ENCODE measurements around the gene DCST1. TPM values are rescaled to one million over a fixed set of nuclear protein-coding genes. Genes with fewer than 3 reads are reported as not detected.

Gene DCST1
- total and polyA plus RNA-seq, 2 of the 13 experiments (the other 11 are each of a cell fraction or from before 2014, with no cell fraction given) = 0.04 TPM; not detected in 1

GRCh38 chr1:155063550-155064110 is 30.0 kb downstream of the DCST1 start, which contains the start of gene EFNA4 (continued):
- TF ChIP-seq HOMEZ (CRISPR knock-in tag; IDR thresholded peaks at IDR 0.05; ENCODE audit: low read depth) (peak; percentile 86; the same call in 1 of the 2 replicates), ZNF446 (CRISPR knock-in tag; IDR thresholded peaks at IDR 0.05) (no peak), SP140L (CRISPR knock-in tag; IDR thresholded peaks at IDR 0.05; ENCODE audit: borderline replicate concordance) (no peak), ZNF282 (IDR thresholded peaks at IDR 0.05; ENCODE audit: partially characterized antibody) (no peak), NR2F2 (IDR thresholded peaks at IDR 0.05; ENCODE audit: borderline replicate concordance, low read depth) (no peak), U2AF1 (optimal IDR thresholded peaks at IDR 0.05; ENCODE audit: low read depth, low read length) (no peak), ZUFSP (CRISPR knock-in tag; IDR thresholded peaks at IDR 0.05; ENCODE audit: borderline replicate concordance) (no peak), ZSCAN9 (CRISPR knock-in tag; IDR thresholded peaks at IDR 0.05; ENCODE audit: borderline replicate concordance) (no peak; the same call in 1 of the 2 replicates), TGIF2 (CRISPR knock-in tag; IDR thresholded peaks at IDR 0.05) (no peak), KAT2B (IDR thresholded peaks at IDR 0.05; ENCODE audit: borderline replicate concordance, low read depth, low read length) (no peak), ZFP36L1 (CRISPR knock-in tag; IDR thresholded peaks at IDR 0.05) (0 out of 2 replicates have a peak, but pooled peaks have one; percentile 28), HOXA3 (CRISPR knock-in tag; IDR thresholded peaks at IDR 0.05) (no peak; the same call in 1 of the 2 replicates), SKI (IDR thresholded peaks at IDR 0.05; ENCODE audit: partially characterized antibody) (peak; percentile 17), ZNF883 (CRISPR knock-in tag; IDR thresholded peaks at IDR 0.05; ENCODE audit: not compliant biosample characterization) (no peak), PLRG1 (conservative IDR thresholded peaks at IDR 0.05) (no peak), HMG20B (CRISPR knock-in tag; conservative IDR thresholded peaks at IDR 0.05) (no peak), SP1 (IDR thresholded peaks at IDR 0.05) (no peak), SP1 (CRISPR knock-in tag; IDR thresholded peaks at IDR 0.05) (peak; percentile 33; the same call in 1 of the 2 replicates), ZNF7 (CRISPR knock-in tag; IDR thresholded peaks at IDR 0.05) (no peak), MXD3 (CRISPR knock-in tag; IDR thresholded peaks at IDR 0.05) (no peak; the same call in 1 of the 2 replicates), TBL1XR1 (IDR thresholded peaks at IDR 0.05; ENCODE audit: borderline replicate concordance, low read length, partially characterized antibody) (peak; percentile 16), HDAC1 (CRISPR knock-in tag; IDR thresholded peaks at IDR 0.05) (peak; percentile 70), ZNF790 (CRISPR knock-in tag; IDR thresholded peaks at IDR 0.05; ENCODE audit: borderline replicate concordance) (no peak; the same call in 1 of the 2 replicates)
- TF ChIP-seq, protein P1, sequence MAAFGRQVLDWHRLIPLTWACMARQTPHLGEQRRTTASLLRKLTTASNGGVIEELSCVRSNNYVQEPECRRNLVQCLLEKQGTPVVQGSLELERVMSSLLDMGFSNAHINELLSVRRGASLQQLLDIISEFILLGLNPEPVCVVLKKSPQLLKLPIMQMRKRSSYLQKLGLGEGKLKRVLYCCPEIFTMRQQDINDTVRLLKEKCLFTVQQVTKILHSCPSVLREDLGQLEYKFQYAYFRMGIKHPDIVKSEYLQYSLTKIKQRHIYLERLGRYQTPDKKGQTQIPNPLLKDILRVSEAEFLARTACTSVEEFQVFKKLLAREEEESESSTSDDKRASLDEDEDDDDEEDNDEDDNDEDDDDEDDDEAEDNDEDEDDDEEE (CRISPR knock-in tag; IDR thresholded peaks at IDR 0.05) = no peak
- TF ChIP-seq, protein P2, sequence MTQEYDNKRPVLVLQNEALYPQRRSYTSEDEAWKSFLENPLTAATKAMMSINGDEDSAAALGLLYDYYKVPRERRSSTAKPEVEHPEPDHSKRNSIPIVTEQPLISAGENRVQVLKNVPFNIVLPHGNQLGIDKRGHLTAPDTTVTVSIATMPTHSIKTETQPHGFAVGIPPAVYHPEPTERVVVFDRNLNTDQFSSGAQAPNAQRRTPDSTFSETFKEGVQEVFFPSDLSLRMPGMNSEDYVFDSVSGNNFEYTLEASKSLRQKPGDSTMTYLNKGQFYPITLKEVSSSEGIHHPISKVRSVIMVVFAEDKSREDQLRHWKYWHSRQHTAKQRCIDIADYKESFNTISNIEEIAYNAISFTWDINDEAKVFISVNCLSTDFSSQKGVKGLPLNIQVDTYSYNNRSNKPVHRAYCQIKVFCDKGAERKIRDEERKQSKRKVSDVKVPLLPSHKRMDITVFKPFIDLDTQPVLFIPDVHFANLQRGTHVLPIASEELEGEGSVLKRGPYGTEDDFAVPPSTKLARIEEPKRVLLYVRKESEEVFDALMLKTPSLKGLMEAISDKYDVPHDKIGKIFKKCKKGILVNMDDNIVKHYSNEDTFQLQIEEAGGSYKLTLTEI (CRISPR knock-in tag; conservative IDR thresholded peaks at IDR 0.05) = no peak
